NCI-H1930 (cell line): Measurements from ENCODE around the gene MMD.

Experiments used
- DNase-seq, 2 experiments: peaks; one replicate each; lab custom pipeline; 2025; lab: John Stamatoyannopoulos, UW

Gene MMD

DNA sequence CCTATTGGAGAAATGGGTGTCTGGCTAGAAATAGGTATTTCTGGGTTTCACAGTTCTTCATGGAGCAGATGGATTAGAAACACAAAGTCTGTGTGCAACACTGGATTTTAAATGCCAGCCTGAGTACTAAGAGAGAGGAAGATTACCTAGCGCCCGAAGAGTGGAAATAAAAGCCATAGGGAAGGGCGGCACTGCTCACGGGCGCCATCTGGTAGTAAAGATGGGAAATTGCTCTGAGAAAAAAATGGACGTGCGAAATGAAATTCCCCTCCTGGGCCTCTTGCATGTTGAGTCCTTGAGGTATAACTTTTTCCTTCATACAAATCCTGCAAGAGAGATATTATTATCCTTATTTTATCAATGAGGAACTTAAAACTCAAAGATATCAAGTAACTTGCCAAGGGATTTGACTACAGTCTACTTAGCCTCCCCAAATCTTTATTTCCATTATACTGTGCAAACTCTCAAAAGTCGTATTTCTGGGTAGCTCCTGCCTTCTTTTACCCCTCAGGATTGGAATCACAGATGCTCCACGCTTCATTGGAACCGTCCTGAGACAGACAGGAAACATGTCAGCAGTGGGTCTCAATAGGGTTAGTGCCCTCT is 72.8 kb downstream of the MMD start:
- DNase-seq: peak in 1 of 2 experiments; percentile 8

DNA sequence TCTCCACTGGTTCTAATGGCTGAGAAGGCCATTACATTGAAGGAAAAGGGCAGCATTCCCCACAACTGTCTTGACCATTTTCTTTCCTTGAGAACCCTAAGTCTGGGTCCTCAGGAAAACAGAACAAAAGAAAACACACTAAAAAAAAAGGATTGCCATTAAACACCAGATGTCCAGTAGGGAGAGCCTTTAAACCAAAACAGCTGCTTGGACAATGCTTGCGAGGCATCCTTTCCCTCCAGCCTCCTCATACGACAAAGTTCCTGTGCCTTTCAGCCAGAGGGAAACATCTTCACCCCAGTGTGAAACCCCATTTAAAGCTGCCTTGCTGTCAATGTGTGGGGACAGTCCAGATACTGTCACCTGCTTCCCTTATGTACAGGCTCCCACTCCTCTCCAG is 74.3 kb downstream of the MMD start:
- no peak for DNase-seq

DNA sequence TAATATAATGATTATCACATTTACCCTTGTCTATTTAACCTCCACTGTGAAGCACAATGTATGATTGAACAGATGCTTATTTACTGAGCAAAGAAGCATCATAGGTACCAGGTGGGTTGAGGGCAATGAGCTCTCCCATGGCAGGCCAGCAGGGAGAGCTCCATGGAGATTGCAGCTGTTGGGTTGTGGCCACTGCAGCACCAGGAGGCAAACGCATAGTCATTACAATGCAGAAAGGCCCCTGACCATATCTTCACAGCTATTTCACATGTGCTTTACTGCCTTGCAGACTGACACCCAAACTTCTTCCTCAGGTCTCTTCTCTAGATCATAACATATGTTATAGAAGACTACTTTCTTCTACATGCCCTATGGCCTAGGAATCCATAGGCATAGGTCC is 75.0 kb downstream of the MMD start:
- DNase-seq: no peak

DNA sequence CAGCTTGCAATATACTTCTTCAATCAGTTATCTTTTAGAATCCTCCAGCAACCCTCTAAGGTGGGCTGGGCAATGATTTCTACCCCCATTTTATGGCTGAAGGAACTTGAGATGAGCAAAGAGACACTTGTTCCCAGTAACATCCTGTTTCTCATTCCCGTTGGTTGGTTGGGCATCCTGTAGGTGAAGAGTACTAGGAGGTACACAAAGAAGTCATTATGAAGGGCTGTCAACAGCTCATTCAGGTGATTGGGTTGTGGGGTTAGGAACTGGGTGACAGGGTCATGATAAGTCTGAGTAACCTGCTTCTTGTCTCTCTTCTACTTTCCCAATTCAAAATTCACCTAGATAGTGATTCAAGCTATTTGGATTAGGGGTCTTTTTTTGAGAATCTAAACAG is 76.5 kb downstream of the MMD start:
- DNase-seq: no peak

DNA sequence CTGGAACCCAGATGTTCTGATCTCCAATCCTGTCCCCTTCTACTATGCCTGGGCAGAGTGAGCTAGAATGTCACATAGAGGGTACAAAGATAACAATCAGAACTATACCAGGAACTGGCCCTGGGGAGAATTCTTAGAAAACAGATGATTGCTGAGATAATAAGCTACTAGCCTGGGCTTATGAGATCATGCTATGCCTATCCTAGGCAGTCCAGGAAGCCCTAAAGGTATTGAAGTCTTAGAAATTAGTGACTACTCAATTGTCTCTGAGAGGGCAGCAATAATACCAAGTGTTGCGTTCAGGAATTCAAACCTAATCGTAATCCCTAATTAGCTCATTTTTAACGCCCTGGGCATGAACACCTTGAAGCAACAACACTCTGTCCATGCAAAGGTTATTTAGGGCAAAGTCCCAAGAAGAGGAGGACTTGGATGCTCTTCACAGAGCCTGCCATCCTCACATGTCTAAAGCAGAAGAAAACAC is 77.1 kb downstream of the MMD start:
- DNase-seq: no peak

DNA sequence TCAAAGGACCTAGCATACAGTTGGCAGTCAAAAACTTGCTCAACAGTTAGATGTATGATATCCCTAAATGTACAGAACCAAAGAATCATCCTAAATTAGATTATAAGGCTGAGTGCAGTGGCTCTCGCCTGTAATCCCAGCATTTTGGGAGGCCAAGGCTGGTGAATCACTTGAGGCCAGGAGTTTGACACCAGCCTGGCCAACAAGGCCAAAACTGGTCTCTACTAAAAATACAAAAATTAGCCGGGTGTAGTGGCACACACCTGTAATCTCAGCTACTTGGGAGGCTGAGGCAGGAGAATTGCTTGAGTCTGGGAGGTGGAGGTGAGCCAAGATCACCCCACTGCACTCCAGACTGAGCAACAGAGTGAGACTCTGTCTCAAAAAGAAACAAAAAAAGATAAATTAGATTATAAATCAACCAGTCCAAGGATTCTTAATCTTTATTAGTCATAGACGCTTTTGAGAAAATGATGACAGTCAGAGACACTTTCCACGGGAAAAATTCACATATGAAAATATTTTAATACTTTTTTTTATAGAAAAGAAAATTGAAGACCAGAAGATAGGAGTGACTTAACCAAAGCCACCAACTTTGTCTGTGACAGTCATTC is 77.6 kb downstream of the MMD start:
- DNase-seq: no peak

DNA sequence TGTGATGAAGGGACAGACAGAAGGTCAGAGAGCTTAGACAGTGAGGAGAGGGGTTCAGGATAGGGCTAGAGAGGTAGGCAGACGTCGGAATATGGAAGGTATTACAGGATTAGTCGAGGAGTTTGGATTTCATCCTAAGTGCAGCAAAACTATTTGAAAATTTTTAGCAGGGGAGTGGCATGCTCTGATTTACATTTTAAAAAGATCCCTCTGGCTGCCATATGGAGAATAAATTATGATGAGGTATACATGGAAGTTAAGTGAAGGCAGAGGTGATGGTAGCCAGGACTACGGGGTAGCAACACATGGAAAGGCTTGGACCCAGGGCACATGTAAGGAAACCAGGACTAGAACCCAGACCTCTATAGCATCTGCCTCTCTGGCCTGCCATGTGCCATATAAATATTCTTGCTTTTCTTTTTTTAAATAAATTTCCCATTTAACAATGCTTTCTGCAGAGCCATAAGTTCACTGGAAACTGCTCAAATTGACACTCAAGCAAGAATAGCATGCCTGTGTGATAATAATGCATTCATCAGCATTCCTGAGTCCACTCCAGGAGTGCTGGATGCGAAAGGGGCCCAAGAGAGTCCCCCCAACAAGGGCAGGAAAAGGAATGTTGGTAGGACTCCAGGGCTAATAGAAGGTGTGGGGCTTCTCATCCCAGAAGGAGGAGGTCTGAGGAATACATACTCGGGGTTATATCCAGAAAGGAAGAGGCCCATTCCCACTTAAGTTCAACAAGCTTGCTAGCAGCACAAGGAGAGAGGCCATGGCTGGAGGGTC is 78.6 kb downstream of the MMD start:
- DNase-seq: no peak
